Erythroblast (primary cell): ENCODE results near the gene DHTKD1.

ENCODE experiments used
- GATA1 ChIP-seq: IDR thresholded peaks from 2 replicates; pipeline ENCODE4 v1.6.1; 2011; ENCODE audit warnings: low read depth, mild to moderate bottlenecking, control low read depth, low read length, moderate library complexity
- POLR2A ChIP-seq: IDR thresholded peaks from 2 replicates; pipeline ENCODE4 v1.6.1; 2011; ENCODE audit warnings: mild to moderate bottlenecking, low read length

DNA sequence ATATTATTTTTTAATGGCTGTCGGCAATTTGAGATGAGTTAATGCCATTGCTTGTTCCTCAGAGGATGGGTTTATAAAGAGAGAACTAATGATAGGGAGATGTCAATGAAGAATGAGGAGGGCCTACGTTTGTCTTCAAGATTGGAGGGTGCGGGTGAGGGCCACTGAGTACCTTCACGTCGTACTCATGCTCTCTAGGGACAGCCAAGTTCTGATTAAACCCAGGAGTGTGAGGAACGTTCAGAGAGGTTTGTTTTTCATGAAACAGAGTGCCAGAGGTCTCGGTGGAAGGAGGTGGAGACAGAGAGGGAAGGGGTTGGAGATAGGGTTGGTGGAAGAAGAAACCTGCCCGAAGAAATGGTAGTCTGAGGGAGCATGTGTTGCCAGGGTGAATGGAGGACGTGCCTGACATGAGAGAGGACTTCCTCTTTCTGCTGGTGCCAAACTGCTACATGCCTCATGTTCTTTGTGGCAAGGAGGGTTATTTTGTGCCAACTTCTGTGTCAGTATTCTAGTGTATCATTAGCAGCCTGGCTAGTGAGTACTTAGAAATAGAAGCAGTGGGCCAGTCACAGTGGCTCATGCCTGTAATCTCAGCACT lies 8.9 kb downstream of the DHTKD1 start:
- TF ChIP-seq POLR2A (no peak), GATA1 (no peak)
